Esophagus muscularis mucosa (tissue), 4 donors: ENCODE results near the gene TP73. TPM values are rescaled to one million over a fixed set of nuclear protein-coding genes. Genes with fewer than 3 reads are reported as not detected.

Experiments used
- DNase-seq: peaks from one replicate; pipeline ENCODE4 v3.0.0-alpha.2; 2017; ENCODE audit errors: extremely low spot score
- H3K27ac ChIP-seq, 4 donors: fragments of 200-600 bp; sonication (generic); replicated peaks in 1 of 4; 1 replicate in 3 of 4; 2 replicates in 1 of 4; pipeline ENCODE4 v1.5.1; 2016 to 2019; ENCODE audit warnings: mild to moderate bottlenecking in 1 of 4
- H3K27me3 ChIP-seq, 4 donors: fragments of 200-600 bp; sonication (generic); one replicate each; pipeline versions ENCODE4 v1.5.1 to v1.6.0; 2016 to 2019
- H3K36me3 ChIP-seq, 4 donors: fragments of 200-600 bp; sonication (generic); one replicate each; pipeline ENCODE4 v1.5.1; 2016 to 2019
- H3K4me1 ChIP-seq, 4 donors: fragments of 200-600 bp; sonication (generic); one replicate each; pipeline ENCODE4 v1.5.1; 2016 to 2019
- H3K4me3 ChIP-seq, 4 donors: fragments of 200-600 bp; sonication (generic); 1 replicate in 2 of 4; 2 replicates in 2 of 4; pipeline ENCODE4 v1.5.1; 2016 to 2019; ENCODE audit warnings: mild to moderate bottlenecking in 4 of 4, moderate library complexity in 1 of 4
- H3K9me3 ChIP-seq, 4 donors: fragments of 200-600 bp; sonication (generic); 1 replicate in 3 of 4; 2 replicates in 1 of 4; pipeline ENCODE4 v1.5.1; 2016 to 2019
- CTCF ChIP-seq, 3 experiments: fragments of 200-600 bp in 2 of 3; fragments of 450-650 bp in 1 of 3; sonication (generic) in 2 of 3; IDR thresholded peaks; one replicate each; pipeline ENCODE4 v1.5.1; 2017 to 2019; ENCODE audit warnings: antibody characterized with exemption in 3 of 3, mild to moderate bottlenecking in 2 of 3, moderate library complexity in 1 of 3
- EP300 ChIP-seq: sonication (generic); formaldehyde crosslinking; IDR thresholded peaks from one replicate; pipeline ENCODE4 v1.6.1; 2017; ENCODE audit warnings: antibody characterized with exemption
- POLR2A ChIP-seq: fragments of 450-650 bp; IDR thresholded peaks from one replicate; pipeline ENCODE4 v1.6.1; 2017; ENCODE audit warnings: antibody characterized with exemption, moderate library complexity, mild to moderate bottlenecking, low read depth
- POLR2AphosphoS5 ChIP-seq, 2 donors: sonication (generic); formaldehyde crosslinking; IDR thresholded peaks; one replicate each; pipeline ENCODE4 v1.6.1; 2017; ENCODE audit warnings: antibody characterized with exemption in 2 of 2
- WGBS: methylation state at CpG from one replicate; pipeline ENCODE4 v1.1.5; 2018; 5-methylcytosine and 5-hydroxymethylcytosine counted together
- intact Hi-C: fragments of 100-400 bp; cut with DNase I; formaldehyde crosslinking; loops from one replicate; pipeline ENCODE4 v1.15.1; 2023
- total RNA-seq, 4 donors: library from RNA; depleted of rRNA; stranded (reverse); fragments of >200 nt; gene quantifications; one replicate each; pipeline versions ENCODE4 v1.1.0 to v1.2.1, GENCODE V29; 2016

The TP73 gene
- total RNA-seq, 4 donors from 2014 or later: not detected

GRCh38 chr1:3774946-3775489, 122.7 kb downstream of the TP73 start:
- Histone ChIP-seq H3K27ac (peak overlapping the region in 1 of 4 donors; percentile 14), H3K4me1 (peaks cover 36 to 58% (median 53%) of the 10 kb centered on the region in 4 donors), H3K9me3 (no peaks in the 10 kb centered on the region), H3K27me3 (no peaks in the 10 kb centered on the region), H3K36me3 (peaks cover 12 to 25% (median 23%) of the 10 kb centered on the region in 4 donors), H3K4me3 (no peak overlapping the region)
- no peak for DNase-seq
- TF ChIP-seq CTCF (IDR thresholded peaks at IDR 0.05): no peak
- WGBS: 63% methylated on average over 9 of the region's 17 CpGs
- intact Hi-C loops: no loop called here

GRCh38 chr1:3775490-3776230, 123.3 kb downstream of the TP73 start:
- intact Hi-C loops: no loop called here

GRCh38 chr1:3776231-3776961, 124.1 kb downstream of the TP73 start:
- Histone ChIP-seq H3K36me3 (peaks cover 24 to 39% (median 37%) of the 10 kb centered on the region in 4 donors), H3K4me1 (peaks cover 32 to 48% (median 45%) of the 10 kb centered on the region in 4 donors), H3K4me3 (no peak overlapping the region), H3K27me3 (no peaks in the 10 kb centered on the region), H3K27ac (peak overlapping the region in 1 of 4 donors; percentile 2), H3K9me3 (no peaks in the 10 kb centered on the region)
- 86% methylated on average over 10 of the region's 21 CpGs for WGBS
- DNase-seq: no peak
- intact Hi-C loops: no loop called here
- TF ChIP-seq EP300: no peak
- no peak for TF ChIP-seq CTCF (IDR thresholded peaks at IDR 0.05)
- no peak for TF ChIP-seq POLR2AphosphoS5 (IDR thresholded peaks at IDR 0.05)
- TF ChIP-seq POLR2A: no peak

More at GRCh38 chr1:3775490-3776230, 123.3 kb downstream of the TP73 start:
- Histone ChIP-seq H3K4me1 (peaks cover 36 to 55% (median 51%) of the 10 kb centered on the region in 4 donors), H3K9me3 (no peaks in the 10 kb centered on the region), H3K27me3 (no peaks in the 10 kb centered on the region), H3K4me3 (no peak overlapping the region), H3K36me3 (peaks cover 17 to 31% (median 29%) of the 10 kb centered on the region in 4 donors), H3K27ac (no peak overlapping the region)
- WGBS: 55% methylated on average over 4 of the region's 27 CpGs
- TF ChIP-seq POLR2A (no peak), POLR2AphosphoS5 (IDR thresholded peaks at IDR 0.05) (no peak), CTCF (IDR thresholded peaks at IDR 0.05) (no peak), EP300 (no peak)
- no peak for DNase-seq

- no peak overlapping the region for H3K4me3 ChIP-seq
- intact Hi-C loops: no loop called here
- WGBS: 65% methylated on average over 4 of the region's 10 CpGs
- H3K27me3 ChIP-seq: no peaks in the 10 kb centered on the region
- peaks cover 32 to 46% (median 44%) of the 10 kb centered on the region in 4 donors for H3K36me3 ChIP-seq
- no peak overlapping the region for H3K27ac ChIP-seq
- peaks cover 26 to 41% (median 38%) of the 10 kb centered on the region in 4 donors for H3K4me1 ChIP-seq
- H3K9me3 ChIP-seq: no peaks in the 10 kb centered on the region
- no peak for DNase-seq
- TF ChIP-seq POLR2AphosphoS5 (IDR thresholded peaks at IDR 0.05) (no peak), CTCF (IDR thresholded peaks at IDR 0.05) (no peak)
Observed at GRCh38 chr1:3777078-3777547, 124.8 kb downstream of the TP73 start.
